Measurements from ENCODE around the gene ARRDC3. TPM values are rescaled to one million over a fixed set of nuclear protein-coding genes. Genes with fewer than 3 reads are reported as not detected.

ARRDC3 gene
- total RNA-seq, 1 experiment from 2014 or later, result 33.0 TPM

- POLR2A ChIA-PET, result no interaction called here
- CTCF ChIA-PET, result no interaction called here
- Histone ChIP-seq H3K27ac (ENCODE audit: low read length) (no peak overlapping the region), H3K4me1 (ENCODE audit: control insufficient read depth, insufficient read depth, low read length) (no peaks in the 10 kb centered on the region), H3K27me3 (ENCODE audit: control insufficient read depth, insufficient read depth, low read length) (no peaks in the 10 kb centered on the region), H3K9me3 (ENCODE audit: control insufficient read depth, insufficient read depth, low read depth, low read length) (no peaks in the 10 kb centered on the region), H3K4me3 (ENCODE audit: low read depth in 2 of 2, low read length in 2 of 2) (no peak overlapping the region), H3K36me3 (ENCODE audit: control insufficient read depth, insufficient read depth, low read length) (no peaks in the 10 kb centered on the region)
- in situ Hi-C loops (cut with HindIII; ENCODE audit: low pct_unique_long_range_greater_than_20kb, low sequenced_read_pairs), result no loop called here
- BruUV-seq (replicated peaks), result no TSS peak
- DNase-seq (ENCODE audit: low read depth, low spot score), result no peak
- ATAC-seq, result no peak
- TF ChIP-seq CTCF (IDR thresholded peaks at IDR 0.05), result no peak
- TF ChIP-seq REST (IDR thresholded peaks at IDR 0.05; ENCODE audit: insufficient read depth in 1 of 2, low read depth in 2 of 2, low read length in 1 of 2), result no peak
- TF ChIP-seq POLR2AphosphoS5 (IDR thresholded peaks at IDR 0.05; ENCODE audit: low read depth, low read length), result no peak
- TF ChIP-seq TCF7L2 (IDR thresholded peaks at IDR 0.05; ENCODE audit: low read depth, low read length), result no peak
- no peak for TF ChIP-seq SIN3A (IDR thresholded peaks at IDR 0.05; ENCODE audit: borderline replicate concordance, insufficient read depth, low read depth, low read length)
- intact Hi-C loops (cut with micrococcal nuclease; ENCODE audit: unreplicated experiment), result no loop called here
Measured at GRCh38 chr5:91424638-91425436, 41.7 kb upstream of the ARRDC3 start.

GRCh38 chr5:91423871-91424270, 40.8 kb upstream of the ARRDC3 start:
- BruUV-seq (replicated peaks), result no TSS peak
- Histone ChIP-seq H3K27me3 (ENCODE audit: control insufficient read depth, insufficient read depth, low read length) (no peaks in the 10 kb centered on the region), H3K36me3 (ENCODE audit: control insufficient read depth, insufficient read depth, low read length) (no peaks in the 10 kb centered on the region), H3K27ac (ENCODE audit: low read length) (no peak overlapping the region), H3K4me3 (ENCODE audit: low read depth in 2 of 2, low read length in 2 of 2) (no peak overlapping the region), H3K9me3 (ENCODE audit: control insufficient read depth, insufficient read depth, low read depth, low read length) (no peaks in the 10 kb centered on the region), H3K4me1 (ENCODE audit: control insufficient read depth, insufficient read depth, low read length) (no peaks in the 10 kb centered on the region)
- intact Hi-C loops (cut with micrococcal nuclease; ENCODE audit: unreplicated experiment), result no loop called here
- POLR2A ChIA-PET, result no interaction called here
- DNase-seq (ENCODE audit: low read depth, low spot score), result no peak
- CTCF ChIA-PET, result no interaction called here
- TF ChIP-seq CTCF (IDR thresholded peaks at IDR 0.05) (no peak), REST (IDR thresholded peaks at IDR 0.05; ENCODE audit: insufficient read depth in 1 of 2, low read depth in 2 of 2, low read length in 1 of 2) (no peak), POLR2AphosphoS5 (IDR thresholded peaks at IDR 0.05; ENCODE audit: low read depth, low read length) (no peak), TCF7L2 (IDR thresholded peaks at IDR 0.05; ENCODE audit: low read depth, low read length) (no peak), SIN3A (IDR thresholded peaks at IDR 0.05; ENCODE audit: borderline replicate concordance, insufficient read depth, low read depth, low read length) (no peak)
- in situ Hi-C loops (cut with HindIII; ENCODE audit: low pct_unique_long_range_greater_than_20kb, low sequenced_read_pairs), result no loop called here
- ATAC-seq, result no peak
